Inflammatory macrophage treated with lipopolysaccharide for 1 hour (primary cell): ENCODE results near the gene NDUFS5.
"Not testable (repeated sequence)": the region's sequence is repeated elsewhere in the genome, so short reads cannot be mapped to it uniquely, and the experiment has no call there.

Source experiments
- DNase-seq, 2 donors: peaks; one replicate each; pipeline ENCODE4 v3.0.0-alpha.2; 2020 to 2022

Gene NDUFS5

GRCh38 chr1:39065542-39065941, 39.4 kb downstream of the NDUFS5 start:
- DNase-seq = no peak

GRCh38 chr1:39068227-39068626, 42.1 kb downstream of the NDUFS5 start:
- not testable (repeated sequence) for DNase-seq

DNA sequence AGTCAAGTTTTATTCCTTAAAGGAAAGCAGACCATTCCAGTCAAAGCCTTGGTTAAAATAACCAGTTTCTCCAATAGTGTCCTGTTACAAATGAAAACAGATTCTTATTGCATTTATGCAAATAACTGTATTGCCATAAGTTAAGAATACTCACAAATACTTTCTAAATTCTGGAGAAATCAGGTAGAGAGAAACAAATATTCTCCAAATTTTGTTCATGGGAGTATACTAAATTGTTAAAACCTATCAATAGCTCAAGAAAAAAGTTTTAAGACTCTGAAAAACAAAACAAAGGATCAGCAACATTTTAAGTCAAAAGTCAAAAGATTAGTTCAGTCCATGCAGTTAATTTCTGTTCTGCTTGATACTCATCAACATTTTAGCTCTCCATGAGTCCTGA, 45.4 kb downstream of the NDUFS5 start:
- not testable (repeated sequence) for DNase-seq

DNA sequence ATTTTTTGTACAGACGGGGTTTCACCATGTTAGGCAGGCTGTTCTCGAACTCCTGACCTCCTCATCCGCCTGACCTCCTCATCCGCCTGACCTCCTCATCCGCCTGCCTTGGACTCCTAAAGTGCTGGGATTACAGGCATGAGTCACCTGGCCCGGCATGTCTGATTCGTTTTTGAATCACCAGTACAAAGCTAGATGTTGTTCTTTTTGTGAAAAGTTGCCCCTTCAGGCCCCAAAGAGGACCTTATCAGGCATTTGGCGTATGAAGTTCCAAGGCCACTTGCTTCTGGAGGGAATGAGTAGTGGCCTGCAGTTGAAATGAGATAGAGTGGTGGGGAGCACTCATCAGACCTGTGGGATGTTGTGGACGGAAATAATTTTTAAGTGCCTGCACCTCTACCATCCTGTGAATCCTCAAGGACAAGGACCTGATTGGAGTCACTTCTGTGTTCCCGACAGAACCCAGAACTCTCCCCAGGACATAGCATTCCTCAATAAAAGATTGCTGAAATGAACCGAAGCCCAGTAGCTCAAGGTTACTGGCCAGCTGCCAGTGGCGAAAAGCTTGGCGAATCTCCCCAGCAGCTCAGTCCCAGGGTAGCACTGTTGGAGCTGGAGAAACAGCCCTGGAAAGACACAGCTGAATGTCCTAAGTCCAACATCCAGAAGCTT, 50.1 kb downstream of the NDUFS5 start:
- DNase-seq = no peak

DNA sequence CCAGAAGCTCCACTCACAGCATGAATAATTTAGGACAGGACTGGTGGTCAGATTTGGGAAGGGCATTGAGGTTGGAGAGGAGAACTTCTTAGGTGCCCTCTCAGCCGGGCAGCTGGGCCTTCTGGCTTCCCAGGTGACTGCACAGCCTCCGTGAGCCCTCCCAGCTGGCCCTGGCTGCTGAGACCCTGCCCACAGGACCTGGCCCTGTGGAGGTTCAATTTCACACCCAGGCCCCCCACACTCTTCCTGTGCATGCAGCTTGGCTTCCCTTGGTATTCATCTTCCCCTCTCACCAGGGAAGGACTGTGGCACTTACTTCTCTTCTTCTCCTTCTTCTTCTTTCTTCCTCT, 50.6 kb downstream of the NDUFS5 start:
- DNase-seq = no peak

GRCh38 chr1:39080269-39080826, 54.2 kb downstream of the NDUFS5 start:
- DNase-seq = no peak

DNA sequence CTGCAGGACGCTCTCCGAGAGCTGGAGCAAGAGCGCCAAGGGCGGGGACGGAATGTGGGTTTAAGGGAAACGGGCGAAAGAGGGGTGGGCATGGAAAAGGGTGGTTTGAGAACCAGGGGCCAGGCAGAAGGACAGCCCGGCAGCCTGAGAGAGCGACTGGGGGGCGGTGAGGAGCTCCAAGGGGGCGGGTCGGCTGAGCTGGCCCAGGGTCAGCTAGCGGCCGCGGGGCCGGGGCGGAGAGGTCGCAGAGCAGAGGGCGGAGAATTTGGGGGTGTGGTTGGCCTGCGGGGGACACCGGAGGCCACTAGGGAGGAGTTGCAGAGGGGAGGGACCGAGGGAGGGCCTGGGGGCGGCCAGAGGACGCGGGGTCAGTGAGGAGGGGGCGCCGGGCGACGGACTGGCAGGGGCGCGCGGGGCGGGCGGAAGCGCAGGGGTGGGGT, 54.7 kb downstream of the NDUFS5 start:
- DNase-seq = no peak

DNA sequence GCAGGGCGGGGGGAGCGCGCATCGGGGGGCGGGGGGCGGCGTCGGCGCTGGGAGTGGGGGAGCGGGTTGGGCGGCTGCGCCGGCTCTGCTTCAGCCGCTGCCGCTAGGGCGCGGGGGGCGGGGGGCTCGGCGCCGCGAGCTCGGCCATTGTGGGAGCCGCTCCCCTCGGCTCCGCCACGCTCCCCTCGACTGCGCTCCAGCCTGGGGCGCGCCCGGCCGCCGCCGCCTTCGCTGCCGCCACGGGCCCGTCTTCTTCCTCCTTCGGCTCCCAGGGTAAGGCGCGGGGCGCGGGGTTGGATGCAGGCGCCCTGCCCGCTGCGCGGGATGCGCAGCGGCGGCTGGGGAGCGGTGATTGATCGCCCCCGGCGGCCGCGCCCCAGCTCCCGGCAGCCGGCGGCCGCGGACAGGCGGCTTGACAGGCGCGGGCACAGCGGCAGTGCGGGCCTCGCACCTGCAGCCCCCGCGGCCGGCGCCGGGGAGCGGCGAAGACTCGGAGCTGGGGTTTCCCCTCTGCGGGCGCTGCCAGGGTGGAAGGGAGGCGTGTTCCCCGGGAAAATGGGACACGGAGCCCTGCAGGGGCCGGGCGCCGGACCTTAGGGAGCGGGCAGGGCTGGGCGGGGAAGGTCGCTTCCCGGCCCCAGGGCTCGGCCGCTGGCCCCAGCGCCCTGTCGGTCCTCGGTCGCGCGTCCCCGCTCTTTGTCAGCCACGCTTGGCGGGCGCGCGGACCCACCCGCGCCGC, 55.3 kb downstream of the NDUFS5 start:
- peak; percentile 24 to 36 for DNase-seq

DNA sequence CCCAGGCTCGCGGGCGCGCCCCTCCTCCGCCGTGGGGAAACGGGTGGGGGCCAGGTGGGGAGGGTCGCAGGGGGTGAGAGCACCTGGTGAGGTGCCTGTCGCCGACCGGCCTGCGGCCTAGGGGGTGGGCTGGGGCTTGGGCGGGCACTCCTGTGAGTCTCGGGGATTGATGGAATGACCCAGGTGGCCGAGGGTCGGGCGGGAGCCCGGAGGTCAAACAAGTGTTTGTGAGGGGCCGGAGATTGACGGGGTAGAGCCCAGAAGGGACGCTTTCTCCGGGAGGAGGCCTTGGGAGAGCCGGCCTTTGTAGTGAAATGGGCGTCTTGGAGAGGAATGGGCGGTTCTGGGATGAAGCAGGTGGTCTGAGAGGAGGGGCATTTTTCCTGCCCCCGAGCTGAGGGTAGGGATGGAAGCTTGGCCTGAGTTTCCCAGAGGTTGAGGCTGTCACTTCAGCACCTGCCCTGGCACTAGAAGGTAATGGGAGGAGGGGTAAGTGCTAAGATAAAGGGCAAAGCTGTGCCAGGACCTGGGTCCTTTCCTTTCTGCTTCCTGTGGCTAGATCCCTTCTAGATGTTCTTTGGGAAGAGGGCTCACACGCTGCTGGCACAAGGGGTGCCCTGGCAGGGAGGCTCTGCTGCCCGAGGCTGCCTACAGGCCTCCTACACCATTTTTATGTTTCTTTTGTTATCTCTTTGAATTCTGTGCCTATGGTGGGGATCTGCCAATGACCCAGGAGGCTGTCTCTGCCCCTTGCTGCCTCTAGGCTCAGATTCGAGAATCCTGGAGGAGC, 56.1 kb downstream of the NDUFS5 start:
- no peak for DNase-seq

- DNase-seq = no peak
These were observed 56.8 kb downstream of the NDUFS5 start for GRCh38 chr1:39082811-39083576.

DNA sequence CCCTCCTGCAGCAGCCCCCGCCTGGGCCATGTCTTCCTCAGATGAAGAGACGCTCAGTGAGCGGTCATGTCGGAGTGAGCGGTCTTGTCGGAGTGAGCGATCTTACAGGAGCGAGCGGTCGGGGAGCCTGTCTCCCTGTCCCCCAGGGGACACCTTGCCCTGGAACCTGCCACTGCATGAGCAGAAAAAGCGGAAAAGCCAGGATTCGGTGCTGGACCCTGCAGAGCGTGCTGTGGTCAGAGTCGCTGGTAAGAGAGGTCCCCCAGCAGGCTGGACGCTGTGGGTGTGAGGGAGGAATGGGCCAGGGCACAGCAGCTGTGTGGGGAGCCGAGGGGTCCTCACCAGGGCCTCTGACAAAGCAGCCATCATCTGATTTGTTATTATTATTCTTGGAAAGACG, 58.0 kb downstream of the NDUFS5 start:
- no peak for DNase-seq
